ENCODE data around the gene GJB5. TPM values are rescaled to one million over a fixed set of nuclear protein-coding genes. Genes with fewer than 3 reads are reported as not detected.

GJB5 gene
- polyA plus RNA-seq, 1 donor from 2014 or later: not detected

DNA sequence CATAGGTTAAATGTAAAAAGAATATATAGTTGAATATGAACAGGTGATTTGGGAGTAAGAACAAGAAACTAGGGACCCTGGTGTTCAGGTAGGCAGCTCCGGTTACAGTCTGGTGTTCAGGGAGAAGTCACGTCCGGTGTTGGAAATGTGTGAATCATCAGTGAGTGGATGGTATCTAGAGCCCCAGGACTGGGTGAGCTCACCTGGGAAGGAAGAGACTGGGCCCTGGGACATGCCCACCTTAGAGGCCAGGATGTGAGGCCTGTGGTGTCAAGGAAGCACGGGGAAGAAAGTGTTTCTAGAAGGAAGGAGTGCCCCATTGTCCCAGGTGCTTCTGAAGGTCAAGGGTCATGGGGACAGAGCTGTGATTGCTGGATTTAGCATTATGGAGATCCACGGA lies 24.7 kb downstream of the GJB5 start:
- Histone ChIP-seq H3K9me2 (ENCODE audit: insufficient read depth, low read length) (no peaks in the 10 kb centered on the region), H3K27me3 (ENCODE audit: insufficient read depth, low read depth, low read length) (peaks cover 44% of the 10 kb centered on the region), H4K20me1 (ENCODE audit: insufficient read depth) (no peaks in the 10 kb centered on the region), H3K4me3 (ENCODE audit: low read length) (no peak overlapping the region), H3F3A (ENCODE audit: insufficient read depth, low read length, poor library complexity, severe bottlenecking) (no peaks in the 10 kb centered on the region), H3K27ac (ENCODE audit: low read length) (no peak overlapping the region), H2AFZ (ENCODE audit: low read depth, low read length) (no peak overlapping the region), H3K36me3 (ENCODE audit: insufficient read depth, low read length) (no peaks in the 10 kb centered on the region), H3K9ac (ENCODE audit: low read length) (no peak overlapping the region), H3K79me2 (replicated peaks; ENCODE audit: insufficient read depth, low read length) (no peaks in the 10 kb centered on the region), H3K9me3 (ENCODE audit: low read length) (no peaks in the 10 kb centered on the region), H3K4me2 (ENCODE audit: low read length) (no peak overlapping the region)
- no peak for TF ChIP-seq EZH2 (IDR thresholded peaks at IDR 0.05; ENCODE audit: borderline replicate concordance, insufficient read depth, low read length, poor library complexity, severe bottlenecking)
- no peak for TF ChIP-seq SMC3 (conservative IDR thresholded peaks at IDR 0.05; ENCODE audit: poor library complexity)
- TF ChIP-seq, protein P1, sequence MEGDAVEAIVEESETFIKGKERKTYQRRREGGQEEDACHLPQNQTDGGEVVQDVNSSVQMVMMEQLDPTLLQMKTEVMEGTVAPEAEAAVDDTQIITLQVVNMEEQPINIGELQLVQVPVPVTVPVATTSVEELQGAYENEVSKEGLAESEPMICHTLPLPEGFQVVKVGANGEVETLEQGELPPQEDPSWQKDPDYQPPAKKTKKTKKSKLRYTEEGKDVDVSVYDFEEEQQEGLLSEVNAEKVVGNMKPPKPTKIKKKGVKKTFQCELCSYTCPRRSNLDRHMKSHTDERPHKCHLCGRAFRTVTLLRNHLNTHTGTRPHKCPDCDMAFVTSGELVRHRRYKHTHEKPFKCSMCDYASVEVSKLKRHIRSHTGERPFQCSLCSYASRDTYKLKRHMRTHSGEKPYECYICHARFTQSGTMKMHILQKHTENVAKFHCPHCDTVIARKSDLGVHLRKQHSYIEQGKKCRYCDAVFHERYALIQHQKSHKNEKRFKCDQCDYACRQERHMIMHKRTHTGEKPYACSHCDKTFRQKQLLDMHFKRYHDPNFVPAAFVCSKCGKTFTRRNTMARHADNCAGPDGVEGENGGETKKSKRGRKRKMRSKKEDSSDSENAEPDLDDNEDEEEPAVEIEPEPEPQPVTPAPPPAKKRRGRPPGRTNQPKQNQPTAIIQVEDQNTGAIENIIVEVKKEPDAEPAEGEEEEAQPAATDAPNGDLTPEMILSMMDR (IDR thresholded peaks at IDR 0.05; ENCODE audit: poor library complexity, severe bottlenecking): no peak
- TF ChIP-seq, protein P2, sequence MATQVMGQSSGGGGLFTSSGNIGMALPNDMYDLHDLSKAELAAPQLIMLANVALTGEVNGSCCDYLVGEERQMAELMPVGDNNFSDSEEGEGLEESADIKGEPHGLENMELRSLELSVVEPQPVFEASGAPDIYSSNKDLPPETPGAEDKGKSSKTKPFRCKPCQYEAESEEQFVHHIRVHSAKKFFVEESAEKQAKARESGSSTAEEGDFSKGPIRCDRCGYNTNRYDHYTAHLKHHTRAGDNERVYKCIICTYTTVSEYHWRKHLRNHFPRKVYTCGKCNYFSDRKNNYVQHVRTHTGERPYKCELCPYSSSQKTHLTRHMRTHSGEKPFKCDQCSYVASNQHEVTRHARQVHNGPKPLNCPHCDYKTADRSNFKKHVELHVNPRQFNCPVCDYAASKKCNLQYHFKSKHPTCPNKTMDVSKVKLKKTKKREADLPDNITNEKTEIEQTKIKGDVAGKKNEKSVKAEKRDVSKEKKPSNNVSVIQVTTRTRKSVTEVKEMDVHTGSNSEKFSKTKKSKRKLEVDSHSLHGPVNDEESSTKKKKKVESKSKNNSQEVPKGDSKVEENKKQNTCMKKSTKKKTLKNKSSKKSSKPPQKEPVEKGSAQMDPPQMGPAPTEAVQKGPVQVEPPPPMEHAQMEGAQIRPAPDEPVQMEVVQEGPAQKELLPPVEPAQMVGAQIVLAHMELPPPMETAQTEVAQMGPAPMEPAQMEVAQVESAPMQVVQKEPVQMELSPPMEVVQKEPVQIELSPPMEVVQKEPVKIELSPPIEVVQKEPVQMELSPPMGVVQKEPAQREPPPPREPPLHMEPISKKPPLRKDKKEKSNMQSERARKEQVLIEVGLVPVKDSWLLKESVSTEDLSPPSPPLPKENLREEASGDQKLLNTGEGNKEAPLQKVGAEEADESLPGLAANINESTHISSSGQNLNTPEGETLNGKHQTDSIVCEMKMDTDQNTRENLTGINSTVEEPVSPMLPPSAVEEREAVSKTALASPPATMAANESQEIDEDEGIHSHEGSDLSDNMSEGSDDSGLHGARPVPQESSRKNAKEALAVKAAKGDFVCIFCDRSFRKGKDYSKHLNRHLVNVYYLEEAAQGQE (IDR thresholded peaks at IDR 0.05; ENCODE audit: borderline replicate concordance): no peak
- TF ChIP-seq MXI1 (conservative IDR thresholded peaks at IDR 0.05; ENCODE audit: poor library complexity, severe bottlenecking): no peak
- TF ChIP-seq TAF1 (IDR thresholded peaks at IDR 0.05; ENCODE audit: low read depth): no peak

DNA sequence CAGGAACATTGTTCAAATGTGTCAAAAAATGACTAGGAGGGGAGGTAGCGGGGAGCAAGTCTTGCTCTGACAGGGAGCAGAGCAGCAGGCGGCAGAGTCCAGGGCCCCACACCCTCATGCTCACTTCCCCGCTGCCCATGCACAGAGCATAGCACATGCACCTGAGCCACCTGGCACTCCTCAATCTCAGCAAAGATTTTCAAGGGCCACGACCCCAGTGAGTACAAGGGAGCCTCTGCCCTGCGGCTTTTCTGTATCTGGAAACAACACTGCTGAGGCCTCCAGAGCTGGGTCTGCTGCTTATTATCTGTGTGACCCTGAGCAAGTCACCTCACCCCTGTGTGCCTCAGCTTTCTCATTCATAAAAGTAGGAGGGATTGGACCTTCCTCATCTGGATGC lies 25.1 kb downstream of the GJB5 start:
- Histone ChIP-seq H3K4me3 (ENCODE audit: low read length) (no peak overlapping the region), H3K36me3 (ENCODE audit: insufficient read depth, low read length) (no peaks in the 10 kb centered on the region), H3K79me2 (replicated peaks; ENCODE audit: insufficient read depth, low read length) (no peaks in the 10 kb centered on the region), H4K20me1 (ENCODE audit: insufficient read depth) (no peaks in the 10 kb centered on the region), H3F3A (ENCODE audit: insufficient read depth, low read length, poor library complexity, severe bottlenecking) (no peaks in the 10 kb centered on the region), H3K27ac (ENCODE audit: low read length) (no peak overlapping the region), H3K27me3 (ENCODE audit: insufficient read depth, low read depth, low read length) (peaks cover 44% of the 10 kb centered on the region), H3K9ac (ENCODE audit: low read length) (no peak overlapping the region), H2AFZ (ENCODE audit: low read depth, low read length) (no peak overlapping the region), H3K9me3 (ENCODE audit: low read length) (no peaks in the 10 kb centered on the region), H3K9me2 (ENCODE audit: insufficient read depth, low read length) (no peaks in the 10 kb centered on the region), H3K4me2 (ENCODE audit: low read length) (no peak overlapping the region)
- no peak for TF ChIP-seq TAF1 (IDR thresholded peaks at IDR 0.05; ENCODE audit: low read depth)
- TF ChIP-seq MXI1 (conservative IDR thresholded peaks at IDR 0.05; ENCODE audit: poor library complexity, severe bottlenecking): no peak
- no peak for TF ChIP-seq POLR2AphosphoS5 (IDR thresholded peaks at IDR 0.05)
- no peak for TF ChIP-seq EP300 (conservative IDR thresholded peaks at IDR 0.05; ENCODE audit: poor library complexity, severe bottlenecking)
- no peak for TF ChIP-seq RAD21 (conservative IDR thresholded peaks at IDR 0.05)
- TF ChIP-seq, protein P1 (IDR thresholded peaks at IDR 0.05; ENCODE audit: poor library complexity, severe bottlenecking): no peak
- TF ChIP-seq EZH2 (IDR thresholded peaks at IDR 0.05; ENCODE audit: borderline replicate concordance, insufficient read depth, low read length, poor library complexity, severe bottlenecking): no peak
- TF ChIP-seq, protein P2 (IDR thresholded peaks at IDR 0.05; ENCODE audit: borderline replicate concordance): no peak
- TF ChIP-seq SMC3 (conservative IDR thresholded peaks at IDR 0.05; ENCODE audit: poor library complexity): no peak

Measured in neural cell (in vitro differentiated cells).